Measurements from ENCODE around the gene ZNF888. TPM values are rescaled to one million over a fixed set of nuclear protein-coding genes. Genes with fewer than 3 reads are reported as not detected.
"Not testable (repeated sequence)": the region's sequence is repeated elsewhere in the genome, so short reads cannot be mapped to it uniquely, and the experiment has no call there.

ZNF888 gene
- total RNA-seq, 3 donors from 2014 or later, result 9.8 to 20.5 (median 16.7) TPM

DNA sequence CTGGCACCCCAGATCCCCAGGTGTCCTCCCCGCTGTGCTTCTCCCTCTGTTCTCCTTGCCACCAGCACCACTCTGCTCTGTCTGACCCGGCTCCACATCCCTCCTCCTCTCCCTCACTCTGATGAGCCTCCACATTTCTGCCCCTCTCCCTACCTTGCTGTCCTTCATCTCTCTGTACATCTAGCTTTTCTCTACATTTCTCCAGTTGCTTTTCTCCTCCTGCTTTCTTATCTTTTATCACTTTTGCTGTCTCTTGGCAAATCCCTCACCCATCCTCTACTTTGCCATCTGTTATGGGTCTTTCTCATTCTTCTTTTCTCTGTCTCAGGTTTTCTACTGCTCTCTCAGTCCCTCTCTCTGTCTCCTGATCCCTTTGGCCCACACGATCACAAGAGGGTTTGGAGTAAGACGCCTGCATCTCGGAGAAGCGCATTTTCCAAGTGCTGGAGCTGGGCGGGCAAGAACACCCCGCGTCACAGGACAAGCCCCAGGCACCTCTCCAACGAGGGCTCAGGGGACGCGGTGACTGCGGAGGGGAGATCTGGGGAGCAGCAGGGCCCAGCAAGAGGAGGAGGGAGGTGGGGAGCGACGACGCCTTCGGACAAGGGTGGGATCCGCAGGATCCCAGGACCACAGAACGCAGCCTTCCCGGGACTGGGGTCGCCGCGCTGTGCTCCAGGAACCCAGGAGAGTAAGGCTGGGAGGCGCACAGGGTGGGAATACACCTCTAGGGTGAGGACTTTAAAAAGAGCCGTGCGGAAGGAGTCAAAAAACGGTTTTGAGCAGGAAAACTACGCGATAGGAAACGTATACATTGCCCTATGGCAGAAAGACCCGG is 66.5 kb downstream of the ZNF888 start:
- H3K9me3 ChIP-seq; intact Hi-C loops (cut with DNase I, micrococcal nuclease); H3K36me3 ChIP-seq (ENCODE audit: low read depth); H3K4me1 ChIP-seq (ENCODE audit: low read depth): not testable (repeated sequence)
- ATAC-seq (peak; percentile 52), DNase-seq (peak in 1 of 3 donors; percentile 26)
- H3K4me3 ChIP-seq, result peak overlapping the region; percentile 36

Other genes starting within 250 kb of the ZNF888 start
- 10 to 100 TPM; 14.1 to 20.7 (median 16.0) TPM for gene ZNF611, start 188.4 kb downstream of the ZNF888 start, total RNA-seq
- gene ZNF600, start 136.6 kb downstream of the ZNF888 start, total RNA-seq, result 10 to 100 TPM in 2 of 3 donors, 1 to 10 TPM in 1; 9.7 to 26.2 (median 14.6) TPM
- gene ZNF28, start 101.8 kb downstream of the ZNF888 start, total RNA-seq, result 10 to 100 TPM; 16.9 to 20.1 (median 17.3) TPM
- 10 to 100 TPM; 19.5 to 33.2 (median 30.7) TPM for gene ZNF468, start 65.8 kb downstream of the ZNF888 start, total RNA-seq
- gene ZNF320, start 25.8 kb downstream of the ZNF888 start, total RNA-seq, result 10 to 100 TPM in 2 of 3 donors, 1 to 10 TPM in 1; 9.7 to 31.9 (median 16.8) TPM
- gene ZNF816, start 39.5 kb upstream of the ZNF888 start, total RNA-seq, result 10 to 100 TPM; 14.8 to 16.0 (median 15.1) TPM
- gene ERVV-1, start 90.5 kb upstream of the ZNF888 start, total RNA-seq, result not detected
- gene ERVV-2, start 121.3 kb upstream of the ZNF888 start, total RNA-seq, result not detected
- gene ZNF160, start 180.0 kb upstream of the ZNF888 start, total RNA-seq, result 10 to 100 TPM; 19.9 to 28.6 (median 28.0) TPM
- gene ZNF415, start 209.5 kb upstream of the ZNF888 start, total RNA-seq, result 10 to 100 TPM in 1 of 3 donors, 1 to 10 TPM in 2; 5.3 to 14.0 (median 6.6) TPM
- gene ZNF347, start 235.6 kb upstream of the ZNF888 start, total RNA-seq, result 10 to 100 TPM in 1 of 3 donors, 1 to 10 TPM in 2; 6.9 to 12.9 (median 8.8) TPM

All from mucosa of descending colon (tissue), 3 donors.